SU-DHL-6 (cell line): ENCODE results near the gene BEND3.

ENCODE experiments used
- H2AFZ ChIP-seq: fragments of 200-600 bp; sonication (generic); 2 replicates; pipeline ENCODE4 v1.6.1; 2014; ENCODE audit warnings: low read depth, mild to moderate bottlenecking, moderate library complexity, mixed read lengths, antibody characterized with exemption, low read length; ENCODE audit not compliant: severe bottlenecking
- H3F3A ChIP-seq: fragments of 200-600 bp; shearing (Covaris generic); 2 replicates; pipeline ENCODE4 v1.6.0; 2016; ENCODE audit warnings: antibody characterized with exemption, mild to moderate bottlenecking; ENCODE audit not compliant: insufficient read depth
- H3K27ac ChIP-seq: fragments of 200-600 bp; sonication (generic); 2 replicates; pipeline ENCODE4 v1.5.1; 2016; ENCODE audit warnings: low read depth, mild to moderate bottlenecking, low read length, moderate library complexity, mixed read lengths
- H3K27me3 ChIP-seq: fragments of 200-600 bp; sonication (generic), shearing (Covaris generic); 2 replicates; pipeline ENCODE4 v1.6.0; 2014; ENCODE audit warnings: mild to moderate bottlenecking, low read length
- H3K36me3 ChIP-seq: fragments of 200-600 bp; sonication (generic); 2 replicates; pipeline ENCODE4 v1.6.1; 2014; ENCODE audit warnings: mild to moderate bottlenecking, low read length, mixed read lengths
- H3K4me2 ChIP-seq: fragments of 300-600, 200-600 bp; shearing (Covaris generic), sonication (generic); 2 replicates; pipeline ENCODE4 v1.6.0; 2014; ENCODE audit warnings: low read length, low read depth, mild to moderate bottlenecking; ENCODE audit not compliant: poor library complexity, severe bottlenecking
- H3K4me3 ChIP-seq: fragments of 200-600 bp; sonication (generic); 2 replicates; pipeline ENCODE4 v1.5.1; 2014; ENCODE audit warnings: antibody characterized with exemption, low read length, mild to moderate bottlenecking, mixed read lengths; ENCODE audit not compliant: insufficient read depth, poor library complexity, severe bottlenecking
- H3K79me2 ChIP-seq: fragments of 200-600 bp; sonication (generic); 2 replicates; pipeline ENCODE4 v1.6.1; 2014; ENCODE audit warnings: mild to moderate bottlenecking, low read length, moderate library complexity; ENCODE audit not compliant: insufficient read depth
- H3K9ac ChIP-seq: fragments of 200-600 bp; sonication (generic); 2 replicates; pipeline ENCODE4 v1.7.0; 2014; ENCODE audit warnings: mild to moderate bottlenecking, low read length
- H3K9me2 ChIP-seq: fragments of 200-600 bp; sonication (generic); replicated peaks from 2 replicates; pipeline ENCODE4 v1.6.1; 2014; ENCODE audit warnings: low read length; ENCODE audit not compliant: insufficient read depth
- H3K9me3 ChIP-seq: fragments of 200-600 bp; sonication (generic); 2 replicates; pipeline ENCODE4 v1.6.1; 2014; ENCODE audit warnings: low read length, mixed read lengths; ENCODE audit not compliant: insufficient read depth
- H4K20me1 ChIP-seq: fragments of 200-600 bp; sonication (generic); 2 replicates; pipeline ENCODE4 v1.6.1; 2014; ENCODE audit warnings: low read depth, mild to moderate bottlenecking, antibody characterized with exemption, low read length, moderate library complexity, mixed read lengths
- CTCF ChIP-seq: fragments of 200-600 bp; sonication (generic); IDR thresholded peaks from one replicate; pipeline ENCODE4 v1.5.1; 2017; ENCODE audit warnings: antibody characterized with exemption, mild to moderate bottlenecking, low read length, moderate library complexity; ENCODE audit not compliant: insufficient read depth, poor library complexity, severe bottlenecking
- EZH2phosphoT487 ChIP-seq: fragments of 200-600 bp; sonication (generic), shearing (Covaris generic); conservative IDR thresholded peaks from 2 replicates; pipeline ENCODE4 v1.6.1; 2018; ENCODE audit warnings: mild to moderate bottlenecking, antibody characterized with exemption, low read length, moderate library complexity, mixed read lengths

The BEND3 gene

GRCh38 chr6:107068691-107069630 lies 46.4 kb downstream of the BEND3 start:
- H3K9me2 ChIP-seq, result no peaks in the 10 kb centered on the region
- H2AFZ ChIP-seq, result no peak overlapping the region
- no peaks in the 10 kb centered on the region for H3K36me3 ChIP-seq

GRCh38 chr6:107066697-107067659 lies 48.3 kb downstream of the BEND3 start:
- no peaks in the 10 kb centered on the region for H4K20me1 ChIP-seq
- no peaks in the 10 kb centered on the region for H3K79me2 ChIP-seq
- no peaks in the 10 kb centered on the region for H3K27me3 ChIP-seq
- no peaks in the 10 kb centered on the region for H3F3A ChIP-seq
- no peak overlapping the region for H2AFZ ChIP-seq
- H3K36me3 ChIP-seq, result no peaks in the 10 kb centered on the region
- H3K9me3 ChIP-seq, result no peaks in the 10 kb centered on the region
- no peak overlapping the region for H3K4me3 ChIP-seq
- H3K27ac ChIP-seq, result no peak overlapping the region
- H3K9ac ChIP-seq, result no peak overlapping the region
- H3K9me2 ChIP-seq, result no peaks in the 10 kb centered on the region
- no peak for TF ChIP-seq CTCF
- TF ChIP-seq EZH2phosphoT487, result no peak
- H3K4me2 ChIP-seq, result no peak overlapping the region

More at GRCh38 chr6:107068691-107069630, 46.4 kb downstream of the BEND3 start:
- Histone ChIP-seq H3K27me3 (no peaks in the 10 kb centered on the region), H3K4me2 (no peak overlapping the region), H3K27ac (no peak overlapping the region), H3K4me3 (no peak overlapping the region), H3K79me2 (no peaks in the 10 kb centered on the region), H3K9me3 (no peaks in the 10 kb centered on the region), H4K20me1 (no peaks in the 10 kb centered on the region), H3F3A (no peaks in the 10 kb centered on the region), H3K9ac (no peak overlapping the region)
- no peak for TF ChIP-seq CTCF

- Histone ChIP-seq H3F3A (no peaks in the 10 kb centered on the region), H3K27ac (no peak overlapping the region), H3K9me2 (no peaks in the 10 kb centered on the region), H3K4me3 (no peak overlapping the region), H3K27me3 (no peaks in the 10 kb centered on the region), H3K4me2 (no peak overlapping the region), H4K20me1 (no peaks in the 10 kb centered on the region), H3K9me3 (no peaks in the 10 kb centered on the region), H3K9ac (no peak overlapping the region), H3K36me3 (no peaks in the 10 kb centered on the region), H2AFZ (no peak overlapping the region), H3K79me2 (no peaks in the 10 kb centered on the region)
- no peak for TF ChIP-seq CTCF
- TF ChIP-seq EZH2phosphoT487, result no peak
Observed at GRCh38 chr6:107064579-107065065, 50.7 kb downstream of the BEND3 start.
